WERI-Rb-1 (cell line): ENCODE results near the gene ERGIC1.

ENCODE experiments used
- DNase-seq: peaks from one replicate; pipeline ENCODE4 v3.0.0-alpha.2; 2020
- H3K27ac ChIP-seq: fragments of 250-450 bp; sonication (Bioruptor Pico); 2 replicates; pipeline ENCODE4 v1.5.1; 2020; ENCODE audit warnings: mild to moderate bottlenecking, moderate library complexity
- H3K27me3 ChIP-seq: fragments of 250-450 bp; sonication (Bioruptor Pico); 2 replicates; pipeline ENCODE4 v1.5.1; 2021; ENCODE audit warnings: mild to moderate bottlenecking, low read depth, moderate library complexity; ENCODE audit not compliant: insufficient read depth, severe bottlenecking
- H3K36me3 ChIP-seq: fragments of 250-450 bp; sonication (Bioruptor Pico); 2 replicates; pipeline ENCODE4 v1.5.1; 2020; ENCODE audit warnings: mild to moderate bottlenecking, moderate library complexity
- H3K4me3 ChIP-seq: 2 replicates; pipeline ENCODE4 v1.5.1; 2011; ENCODE audit warnings: low read depth, mild to moderate bottlenecking, control low read depth, low read length
- H3K9me3 ChIP-seq: fragments of 250-450 bp; sonication (Bioruptor Pico); 2 replicates; pipeline ENCODE4 v1.5.1; 2021; ENCODE audit warnings: mild to moderate bottlenecking, moderate library complexity; ENCODE audit not compliant: severe bottlenecking
- TF ChIP-seq, protein P1 (sequence below): IDR thresholded peaks from 2 replicates; pipeline ENCODE4 v1.5.1; 2011; ENCODE audit warnings: low read depth, mild to moderate bottlenecking, control low read depth, inconsistent platforms, low read length

Gene ERGIC1

GRCh38 chr5:172828911-172829431, 5.1 kb upstream of the ERGIC1 start:
- no peaks in the 10 kb centered on the region for H3K27me3 ChIP-seq
- H3K27ac ChIP-seq: no peak overlapping the region
- no peaks in the 10 kb centered on the region for H3K36me3 ChIP-seq
- no peak overlapping the region for H3K4me3 ChIP-seq
- no peak for DNase-seq
- peaks cover 5% of the 10 kb centered on the region for H3K9me3 ChIP-seq
- TF ChIP-seq, protein P1, sequence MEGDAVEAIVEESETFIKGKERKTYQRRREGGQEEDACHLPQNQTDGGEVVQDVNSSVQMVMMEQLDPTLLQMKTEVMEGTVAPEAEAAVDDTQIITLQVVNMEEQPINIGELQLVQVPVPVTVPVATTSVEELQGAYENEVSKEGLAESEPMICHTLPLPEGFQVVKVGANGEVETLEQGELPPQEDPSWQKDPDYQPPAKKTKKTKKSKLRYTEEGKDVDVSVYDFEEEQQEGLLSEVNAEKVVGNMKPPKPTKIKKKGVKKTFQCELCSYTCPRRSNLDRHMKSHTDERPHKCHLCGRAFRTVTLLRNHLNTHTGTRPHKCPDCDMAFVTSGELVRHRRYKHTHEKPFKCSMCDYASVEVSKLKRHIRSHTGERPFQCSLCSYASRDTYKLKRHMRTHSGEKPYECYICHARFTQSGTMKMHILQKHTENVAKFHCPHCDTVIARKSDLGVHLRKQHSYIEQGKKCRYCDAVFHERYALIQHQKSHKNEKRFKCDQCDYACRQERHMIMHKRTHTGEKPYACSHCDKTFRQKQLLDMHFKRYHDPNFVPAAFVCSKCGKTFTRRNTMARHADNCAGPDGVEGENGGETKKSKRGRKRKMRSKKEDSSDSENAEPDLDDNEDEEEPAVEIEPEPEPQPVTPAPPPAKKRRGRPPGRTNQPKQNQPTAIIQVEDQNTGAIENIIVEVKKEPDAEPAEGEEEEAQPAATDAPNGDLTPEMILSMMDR: no peak

DNA sequence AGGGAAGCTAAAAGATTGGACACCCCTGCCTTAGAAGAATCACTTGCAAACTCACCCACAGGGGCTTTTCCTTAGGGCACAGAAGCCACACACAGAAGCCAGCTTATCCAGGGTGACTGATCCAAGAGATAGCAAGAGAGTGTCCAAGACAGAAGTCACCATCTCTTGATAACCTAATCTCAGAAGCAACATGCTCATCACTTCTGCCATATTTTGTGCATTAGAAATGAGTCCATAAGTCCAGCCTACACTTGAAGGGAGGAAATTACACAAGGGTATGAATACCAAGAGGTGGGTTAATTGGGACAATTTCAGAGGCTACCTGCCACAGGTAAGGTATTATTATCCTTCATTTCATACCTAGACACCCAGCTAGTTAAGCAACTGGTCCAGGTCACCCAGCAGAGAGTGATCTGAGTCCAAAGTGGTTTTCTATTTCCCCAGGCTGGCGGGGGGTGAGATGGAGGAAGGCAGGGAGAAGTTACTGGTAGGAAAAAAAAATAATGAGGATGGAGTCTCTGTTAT, 3.7 kb upstream of the ERGIC1 start:
- Histone ChIP-seq H3K27me3 (no peaks in the 10 kb centered on the region), H3K27ac (no peak overlapping the region), H3K4me3 (no peak overlapping the region), H3K9me3 (peaks cover 5% of the 10 kb centered on the region), H3K36me3 (no peaks in the 10 kb centered on the region)
- no peak for DNase-seq
- TF ChIP-seq, protein P1: no peak

GRCh38 chr5:172830876-172831662, 3.0 kb upstream of the ERGIC1 start:
- no peak for DNase-seq
- TF ChIP-seq, protein P1: no peak
- no peaks in the 10 kb centered on the region for H3K27me3 ChIP-seq
- no peak overlapping the region for H3K4me3 ChIP-seq
- no peaks in the 10 kb centered on the region for H3K9me3 ChIP-seq
- H3K36me3 ChIP-seq: no peaks in the 10 kb centered on the region
- H3K27ac ChIP-seq: no peak overlapping the region

DNA sequence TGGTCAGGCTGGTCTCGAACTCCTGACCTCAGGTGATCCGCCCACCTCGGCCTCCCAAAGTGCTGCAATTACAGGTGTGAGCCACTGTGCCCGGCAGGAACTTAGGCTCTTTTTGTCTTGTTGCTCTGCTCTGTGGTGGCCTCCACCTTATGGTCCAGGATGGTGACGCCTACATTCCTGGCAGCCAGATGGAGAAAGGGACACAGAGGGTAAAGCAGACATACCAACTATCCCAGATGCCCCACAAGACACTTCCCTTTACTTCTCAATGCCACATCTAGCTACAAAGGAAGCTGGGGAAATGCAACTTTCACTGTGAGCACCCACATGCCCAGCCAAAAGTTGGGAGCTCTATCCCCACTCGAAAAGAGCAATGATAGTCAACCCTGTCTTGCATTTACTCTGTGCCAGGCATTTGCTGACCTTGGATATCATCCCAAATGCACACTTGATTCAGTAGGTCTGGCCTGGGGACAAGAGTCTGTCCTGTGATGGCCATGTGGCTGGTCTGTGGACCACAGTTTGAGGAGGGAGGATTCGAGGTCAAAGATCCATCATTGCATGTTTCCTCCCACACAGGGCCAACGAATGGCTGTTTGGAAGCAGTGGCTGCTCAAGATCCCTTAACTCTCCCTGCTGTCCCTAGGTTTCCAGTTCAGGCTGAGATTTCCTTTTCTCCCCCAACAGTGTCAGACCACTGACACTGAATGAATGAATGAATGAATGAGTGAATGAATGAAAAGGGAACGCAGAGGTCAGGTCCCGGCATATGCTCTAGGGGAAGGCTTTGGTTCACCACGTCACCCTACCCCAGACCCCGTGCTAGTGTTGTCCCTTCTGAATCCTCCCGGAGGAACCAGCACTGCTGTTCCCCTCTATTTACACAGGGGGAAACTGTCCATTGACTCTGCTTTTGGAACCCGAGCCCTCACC, 1.4 kb upstream of the ERGIC1 start:
- Histone ChIP-seq H3K9me3 (no peaks in the 10 kb centered on the region), H3K27me3 (no peaks in the 10 kb centered on the region), H3K4me3 (no peak overlapping the region), H3K36me3 (no peaks in the 10 kb centered on the region), H3K27ac (no peak overlapping the region)
- no peak for DNase-seq
- TF ChIP-seq, protein P1: no peak

DNA sequence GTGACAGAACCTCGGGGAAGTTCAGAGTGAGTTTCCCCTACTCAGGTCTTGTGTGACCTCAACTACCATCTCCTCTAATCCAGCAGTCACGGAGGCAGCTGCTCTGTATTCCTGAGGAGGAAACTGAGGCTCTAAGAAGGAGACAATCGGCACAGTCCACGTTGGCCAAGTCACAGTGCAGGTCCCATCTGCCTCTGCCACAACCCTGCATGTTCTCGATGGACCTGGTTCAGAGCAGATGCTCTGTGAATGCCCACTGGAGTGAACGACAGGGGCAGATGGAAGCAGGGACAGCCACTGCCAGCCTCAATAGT, 722 bp upstream of the ERGIC1 start:
- Histone ChIP-seq H3K4me3 (peak overlapping the region; percentile 81), H3K27ac (no peak overlapping the region), H3K9me3 (no peaks in the 10 kb centered on the region), H3K27me3 (no peaks in the 10 kb centered on the region), H3K36me3 (no peaks in the 10 kb centered on the region)
- DNase-seq: no peak
- TF ChIP-seq, protein P1: no peak
